Trophoblast cell (in vitro differentiated cells and primary cell): ENCODE measurements around the gene NCOA7.

Experiments used
- DNase-seq, 2 donors: peaks; one replicate each; pipeline ENCODE4 v3.0.0-alpha.2; 2016
- H2AFZ ChIP-seq: 2 replicates; pipeline ENCODE4 v1.6.1; 2013; ENCODE audit warnings: low read length, moderate library complexity, mild to moderate bottlenecking; ENCODE audit not compliant: insufficient read depth, poor library complexity
- H2AK5ac ChIP-seq: 2 replicates; pipeline ENCODE4 v1.6.1; 2013; ENCODE audit warnings: mild to moderate bottlenecking, low read length
- H2BK120ac ChIP-seq: 2 replicates; pipeline ENCODE4 v1.6.1; 2013; ENCODE audit warnings: low read length, mild to moderate bottlenecking, moderate library complexity; ENCODE audit not compliant: insufficient read depth, poor library complexity
- H2BK12ac ChIP-seq: 2 replicates; pipeline ENCODE4 v1.6.1; 2013; ENCODE audit warnings: mild to moderate bottlenecking, low read length, moderate library complexity
- H2BK5ac ChIP-seq: 2 replicates; pipeline ENCODE4 v1.6.1; 2013; ENCODE audit warnings: low read length, low read depth, moderate library complexity, mild to moderate bottlenecking; ENCODE audit not compliant: poor library complexity
- H3K14ac ChIP-seq: 2 replicates; pipeline ENCODE4 v1.6.1; 2013; ENCODE audit warnings: mild to moderate bottlenecking, low read length
- H3K18ac ChIP-seq: 2 replicates; pipeline ENCODE4 v1.6.1; 2013; ENCODE audit warnings: mild to moderate bottlenecking, low read length
- H3K23ac ChIP-seq: 2 replicates; pipeline ENCODE4 v1.6.1; 2013; ENCODE audit warnings: low read length
- H3K27ac ChIP-seq: 2 replicates; pipeline ENCODE4 v1.5.1; 2013; ENCODE audit warnings: low read depth, mild to moderate bottlenecking, inconsistent platforms, low read length, moderate library complexity
- H3K27me3 ChIP-seq: 2 replicates; pipeline ENCODE4 v1.6.1; 2013; ENCODE audit warnings: inconsistent platforms, mild to moderate bottlenecking, low read length, moderate library complexity; ENCODE audit not compliant: insufficient read depth
- H3K36me3 ChIP-seq, 2 experiments: 1 replicate in 1 of 2; 2 replicates in 1 of 2; pipeline ENCODE4 v1.6.1; 2013; ENCODE audit warnings: low read length in 2 of 2, mild to moderate bottlenecking in 2 of 2, moderate library complexity in 1 of 2; ENCODE audit not compliant: insufficient read depth in 2 of 2, control insufficient read depth in 1 of 2
- H3K4ac ChIP-seq: 2 replicates; pipeline ENCODE4 v1.6.1; 2013; ENCODE audit warnings: low read depth, mild to moderate bottlenecking, low read length, moderate library complexity
- H3K4me1 ChIP-seq, 2 experiments: 1 replicate in 1 of 2; 2 replicates in 1 of 2; pipeline ENCODE4 v1.6.1; 2013; ENCODE audit warnings: low read length in 2 of 2, mild to moderate bottlenecking in 2 of 2, moderate library complexity in 1 of 2; ENCODE audit not compliant: insufficient read depth in 2 of 2, control insufficient read depth in 1 of 2
- H3K4me2 ChIP-seq: 2 replicates; pipeline ENCODE4 v1.6.1; 2013; ENCODE audit warnings: inconsistent platforms, mild to moderate bottlenecking, low read length, moderate library complexity
- H3K4me3 ChIP-seq: 2 replicates; pipeline ENCODE4 v1.5.1; 2013; ENCODE audit warnings: mild to moderate bottlenecking, low read depth, low read length, inconsistent platforms
- H3K79me1 ChIP-seq: one replicate; pipeline ENCODE4 v1.6.1; 2013; ENCODE audit warnings: low read length
- H3K79me2 ChIP-seq: 2 replicates; pipeline ENCODE4 v1.6.1; 2013; ENCODE audit warnings: low read length, mild to moderate bottlenecking; ENCODE audit not compliant: control insufficient read depth, insufficient read depth, poor library complexity
- H3K9ac ChIP-seq: 2 replicates; pipeline ENCODE4 v1.6.1; 2013; ENCODE audit warnings: mild to moderate bottlenecking, low read length
- H3K9me3 ChIP-seq: 2 replicates; pipeline ENCODE4 v1.6.1; 2013; ENCODE audit warnings: low read depth, mild to moderate bottlenecking, control low read depth, inconsistent platforms, low read length; ENCODE audit not compliant: insufficient read depth
- H4K12ac ChIP-seq: 2 replicates; pipeline ENCODE4 v1.6.1; 2013; ENCODE audit warnings: low read depth, mild to moderate bottlenecking, low read length, moderate library complexity
- H4K8ac ChIP-seq: 2 replicates; pipeline ENCODE4 v1.6.1; 2013; ENCODE audit warnings: low read depth, mild to moderate bottlenecking, low read length, moderate library complexity
- H4K91ac ChIP-seq: one replicate; pipeline ENCODE4 v1.6.1; 2013; ENCODE audit warnings: low read depth, mild to moderate bottlenecking, low read length, moderate library complexity
- WGBS: extraction: QIAGEN DNeasy Blood & Tissue Kit; methylation state at CpG from one replicate; pipeline ENCODE4 v1.1.7; 2013; ENCODE audit warnings: missing lambda C conversion rate; ENCODE audit not compliant: insufficient read length, insufficient coverage; ENCODE audit errors: extremely low coverage; 5-methylcytosine and 5-hydroxymethylcytosine counted together

NCOA7 gene

GRCh38 chr6:125839879-125840278 is 49.1 kb downstream of the NCOA7 start:
- Histone ChIP-seq H3K79me1 (no peaks in the 10 kb centered on the region), H3K23ac (no peak overlapping the region), H3K79me2 (no peaks in the 10 kb centered on the region), H3K9me3 (no peaks in the 10 kb centered on the region), H2BK12ac (no peak overlapping the region), H3K4me2 (no peak overlapping the region), H3K14ac (no peak overlapping the region), H4K91ac (no peak overlapping the region), H3K4ac (no peak overlapping the region), H3K4me1 (peaks cover 0 to 2% of the 10 kb centered on the region in 2 experiments), H3K18ac (no peak overlapping the region), H4K12ac (no peak overlapping the region), H3K27ac (no peak overlapping the region), H2BK120ac (no peak overlapping the region), H3K27me3 (no peaks in the 10 kb centered on the region), H3K36me3 (no peaks in the 10 kb centered on the region), H2AK5ac (no peak overlapping the region), H2BK5ac (no peak overlapping the region), H3K4me3 (no peak overlapping the region), H2AFZ (no peak overlapping the region), H3K9ac (no peak overlapping the region), H4K8ac (no peak overlapping the region)
- no CpG with 5 or more reads among the region's 1 CpG for WGBS
- DNase-seq, result no peak

GRCh38 chr6:125841356-125842090 is 50.8 kb downstream of the NCOA7 start:
- Histone ChIP-seq H3K23ac (no peak overlapping the region), H3K27me3 (no peaks in the 10 kb centered on the region), H2BK12ac (no peak overlapping the region), H3K79me1 (no peaks in the 10 kb centered on the region), H2AFZ (no peak overlapping the region), H3K79me2 (no peaks in the 10 kb centered on the region), H3K18ac (no peak overlapping the region), H2BK120ac (no peak overlapping the region), H3K36me3 (no peaks in the 10 kb centered on the region), H3K4me1 (no peaks in the 10 kb centered on the region), H4K8ac (no peak overlapping the region), H4K91ac (no peak overlapping the region), H3K4me2 (no peak overlapping the region), H2BK5ac (no peak overlapping the region), H3K9me3 (no peaks in the 10 kb centered on the region), H2AK5ac (no peak overlapping the region), H3K14ac (no peak overlapping the region), H3K27ac (no peak overlapping the region), H3K9ac (no peak overlapping the region), H3K4me3 (no peak overlapping the region), H4K12ac (no peak overlapping the region), H3K4ac (no peak overlapping the region)
- no peak for DNase-seq
- no CpG with 5 or more reads among the region's 5 CpGs for WGBS

- H3K23ac ChIP-seq, result no peak overlapping the region
- no peak overlapping the region for H3K4me3 ChIP-seq
- no peak overlapping the region for H2AK5ac ChIP-seq
- no peaks in the 10 kb centered on the region for H3K27me3 ChIP-seq
- no peak overlapping the region for H3K4me2 ChIP-seq
- H3K4ac ChIP-seq, result no peak overlapping the region
- no peaks in the 10 kb centered on the region for H3K79me1 ChIP-seq
- H4K8ac ChIP-seq, result no peak overlapping the region
- no peaks in the 10 kb centered on the region for H3K36me3 ChIP-seq
- no peaks in the 10 kb centered on the region for H3K4me1 ChIP-seq
- no peak overlapping the region for H3K14ac ChIP-seq
- no peak overlapping the region for H4K91ac ChIP-seq
- no peak overlapping the region for H3K18ac ChIP-seq
- H3K79me2 ChIP-seq, result no peaks in the 10 kb centered on the region
- H3K9me3 ChIP-seq, result no peaks in the 10 kb centered on the region
- H3K9ac ChIP-seq, result no peak overlapping the region
- H2BK12ac ChIP-seq, result no peak overlapping the region
- H2BK5ac ChIP-seq, result no peak overlapping the region
- no CpG with 5 or more reads among the region's 5 CpGs for WGBS
- no peak for DNase-seq
- no peak overlapping the region for H2BK120ac ChIP-seq
- no peak overlapping the region for H3K27ac ChIP-seq
- no peak overlapping the region for H4K12ac ChIP-seq
- H2AFZ ChIP-seq, result no peak overlapping the region
Measured at GRCh38 chr6:125842091-125842626, 51.4 kb downstream of the NCOA7 start.

- Histone ChIP-seq H4K91ac (no peak overlapping the region), H3K4ac (no peak overlapping the region), H3K4me2 (no peak overlapping the region), H2BK5ac (no peak overlapping the region), H2BK120ac (no peak overlapping the region), H3K9ac (no peak overlapping the region), H3K79me1 (no peaks in the 10 kb centered on the region), H3K14ac (no peak overlapping the region), H3K4me1 (no peaks in the 10 kb centered on the region), H4K8ac (no peak overlapping the region), H2BK12ac (no peak overlapping the region), H2AFZ (no peak overlapping the region), H3K9me3 (no peaks in the 10 kb centered on the region), H3K27me3 (no peaks in the 10 kb centered on the region), H3K23ac (no peak overlapping the region), H4K12ac (no peak overlapping the region), H3K79me2 (no peaks in the 10 kb centered on the region), H3K27ac (no peak overlapping the region), H2AK5ac (no peak overlapping the region), H3K36me3 (no peaks in the 10 kb centered on the region), H3K18ac (no peak overlapping the region), H3K4me3 (no peak overlapping the region)
- DNase-seq, result no peak
- no CpG with 5 or more reads among the region's 1 CpG for WGBS
Measured at GRCh38 chr6:125843593-125843992, 52.8 kb downstream of the NCOA7 start.
